CD14-positive monocyte (primary cell): ENCODE data around the gene FLT3LG. TPM values are rescaled to one million over a fixed set of nuclear protein-coding genes. Genes with fewer than 3 reads are reported as not detected.

Source experiments
- DNase-seq, 3 donors: peaks; one replicate each; pipeline ENCODE4 v3.0.0-alpha.2; 2011 to 2022
- H2AFZ ChIP-seq: 2 replicates; pipeline ENCODE4 v1.6.0; 2012; ENCODE audit warnings: mild to moderate bottlenecking, low read depth, low read length, inconsistent platforms; ENCODE audit not compliant: insufficient read depth, poor library complexity, severe bottlenecking
- H3K27ac ChIP-seq, 2 donors: 1 replicate in 1 of 2; 2 replicates in 1 of 2; pipeline ENCODE4 v1.5.1; 2012 to 2013; ENCODE audit warnings: low read length in 2 of 2, control low read depth in 1 of 2, inconsistent platforms in 1 of 2, low read depth in 1 of 2, mild to moderate bottlenecking in 1 of 2
- H3K27me3 ChIP-seq, 2 donors: one replicate each; pipeline versions ENCODE4 v1.6.0 to v1.6.1; 2011 to 2013; ENCODE audit warnings: low read length in 2 of 2; ENCODE audit not compliant: control insufficient read depth in 2 of 2, insufficient read depth in 2 of 2
- H3K36me3 ChIP-seq, 2 donors: replicated peaks in 1 of 2; 1 replicate in 1 of 2; 2 replicates in 1 of 2; pipeline versions ENCODE4 v1.5.1 to v1.6.1; 2012 to 2013; ENCODE audit warnings: low read length in 2 of 2, control low read depth in 1 of 2, inconsistent platforms in 1 of 2, mild to moderate bottlenecking in 1 of 2; ENCODE audit not compliant: insufficient read depth in 2 of 2, control insufficient read depth in 1 of 2
- H3K4me1 ChIP-seq, 2 donors: 1 replicate in 1 of 2; 2 replicates in 1 of 2; pipeline versions ENCODE4 v1.5.1 to v1.6.1; 2012 to 2013; ENCODE audit warnings: low read length in 2 of 2, control low read depth in 1 of 2, inconsistent platforms in 1 of 2, mild to moderate bottlenecking in 1 of 2, moderate library complexity in 1 of 2; ENCODE audit not compliant: insufficient read depth in 2 of 2, control insufficient read depth in 1 of 2
- H3K4me2 ChIP-seq: replicated peaks from 2 replicates; pipeline ENCODE3; 2012; ENCODE audit warnings: low read length, moderate library complexity, mild to moderate bottlenecking; ENCODE audit not compliant: poor library complexity, severe bottlenecking; ENCODE audit errors: extremely low read depth
- H3K4me3 ChIP-seq, 3 experiments: fragments of 200-600 bp in 1 of 3; sonication (generic) in 1 of 3; replicated peaks in 1 of 3; 1 replicate in 2 of 3; 2 replicates in 1 of 3; pipeline ENCODE4 v1.5.1; 2011 to 2013; ENCODE audit warnings: low read length in 3 of 3, mild to moderate bottlenecking in 3 of 3, control low read depth in 2 of 3, low read depth in 2 of 3, inconsistent platforms in 1 of 3, moderate library complexity in 1 of 3
- H3K79me2 ChIP-seq: 2 replicates; pipeline ENCODE4 v1.6.0; 2012; ENCODE audit warnings: mild to moderate bottlenecking, control low read depth, inconsistent platforms, low read length, moderate library complexity; ENCODE audit not compliant: insufficient read depth
- H3K9ac ChIP-seq: 2 replicates; pipeline ENCODE4 v1.6.0; 2017; ENCODE audit warnings: low read length, mild to moderate bottlenecking; ENCODE audit not compliant: insufficient read depth, poor library complexity, severe bottlenecking
- H3K9me3 ChIP-seq, 2 donors: replicated peaks in 1 of 2; 1 replicate in 1 of 2; 2 replicates in 1 of 2; pipeline versions ENCODE4 v1.5.1 to v1.6.1; 2012 to 2013; ENCODE audit warnings: low read length in 2 of 2, control low read depth in 1 of 2; ENCODE audit not compliant: control insufficient read depth in 1 of 2, insufficient read depth in 1 of 2
- H4K20me1 ChIP-seq: 2 replicates; pipeline ENCODE4 v1.6.0; 2012; ENCODE audit warnings: mild to moderate bottlenecking, low read length, control low read depth, moderate library complexity; ENCODE audit not compliant: insufficient read depth
- H3K27ac Mint-ChIP-seq, 7 donors: one replicate each; pipeline ENCODE4 v1.8.0; 2020; ENCODE audit warnings: mild to moderate bottlenecking in 7 of 7, mixed read lengths in 7 of 7, moderate library complexity in 6 of 7, inconsistent platforms in 2 of 7
- H3K27me3 Mint-ChIP-seq, 3 donors: one replicate each; pipeline ENCODE4 v1.8.0; 2021 to 2022; ENCODE audit warnings: low read depth in 3 of 3, mild to moderate bottlenecking in 3 of 3, mixed read lengths in 3 of 3, moderate library complexity in 3 of 3, inconsistent platforms in 1 of 3
- H3K36me3 Mint-ChIP-seq, 2 donors: one replicate each; pipeline ENCODE4 v1.8.0; 2020; ENCODE audit warnings: mixed read lengths in 2 of 2, inconsistent platforms in 1 of 2, mild to moderate bottlenecking in 1 of 2
- H3K4me1 Mint-ChIP-seq: one replicate; pipeline ENCODE4 v1.8.0; 2020; ENCODE audit warnings: mild to moderate bottlenecking, mixed read lengths
- H3K4me3 Mint-ChIP-seq, 2 donors: one replicate each; pipeline ENCODE4 v1.8.0; 2020; ENCODE audit warnings: mild to moderate bottlenecking in 2 of 2, mixed read lengths in 2 of 2, moderate library complexity in 1 of 2
- H3K9me3 Mint-ChIP-seq, 7 donors: one replicate each; pipeline ENCODE4 v1.8.0; 2020 to 2022; ENCODE audit warnings: mixed read lengths in 7 of 7, mild to moderate bottlenecking in 6 of 7, moderate library complexity in 6 of 7, inconsistent platforms in 2 of 7
- WGBS: methylation state at CpG from one replicate; pipeline ENCODE4 v1.1.5; 2013; ENCODE audit warnings: missing lambda C conversion rate; ENCODE audit not compliant: insufficient coverage; 5-methylcytosine and 5-hydroxymethylcytosine counted together
- intact Hi-C, 2 donors: fragments of 100-400 bp; cut with micrococcal nuclease; formaldehyde crosslinking; loops; one replicate each; pipeline versions ENCODE4 v1.15.0 to v1.15.1; 2023
- polyA plus RNA-seq, 3 donors: library from polyadenylated mRNA; depleted of rRNA in 1 of 3; unstranded in 2 of 3; stranded (reverse) in 1 of 3; fragments of 300-500 nt in 2 of 3; fragments of >200 nt in 1 of 3; fragmentation: Illumina TruSeq in 2 of 3; gene quantifications; 1 replicate in 2 of 3; 2 replicates in 1 of 3; pipeline ENCODE4 v1.2.3, GENCODE V29; 2012 to 2021
- TF ChIP-seq, protein P1 (sequence below): fragments of 200-600 bp; IDR thresholded peaks from one replicate; pipeline ENCODE4 v1.8.0; 2022; ENCODE audit warnings: antibody characterized with exemption, mild to moderate bottlenecking

Gene FLT3LG
- polyA plus RNA-seq, 3 donors = 5.0 to 13.8 (median 6.9) TPM

- Mint-ChIP-seq H3K9me3 (no peaks in the 10 kb centered on the region), H3K27me3 (peaks cover 0 to 2% (median 0%) of the 10 kb centered on the region in 3 donors), H3K27ac (no peak overlapping the region), H3K4me3 (no peak overlapping the region), H3K4me1 (no peaks in the 10 kb centered on the region), H3K36me3 (peaks cover 31 to 66% of the 10 kb centered on the region in 2 donors)
- H3K79me2 ChIP-seq = no peaks in the 10 kb centered on the region
- H3K9ac ChIP-seq = no peak overlapping the region
- H3K4me3 ChIP-seq = no peak overlapping the region
- TF ChIP-seq, protein P1, sequence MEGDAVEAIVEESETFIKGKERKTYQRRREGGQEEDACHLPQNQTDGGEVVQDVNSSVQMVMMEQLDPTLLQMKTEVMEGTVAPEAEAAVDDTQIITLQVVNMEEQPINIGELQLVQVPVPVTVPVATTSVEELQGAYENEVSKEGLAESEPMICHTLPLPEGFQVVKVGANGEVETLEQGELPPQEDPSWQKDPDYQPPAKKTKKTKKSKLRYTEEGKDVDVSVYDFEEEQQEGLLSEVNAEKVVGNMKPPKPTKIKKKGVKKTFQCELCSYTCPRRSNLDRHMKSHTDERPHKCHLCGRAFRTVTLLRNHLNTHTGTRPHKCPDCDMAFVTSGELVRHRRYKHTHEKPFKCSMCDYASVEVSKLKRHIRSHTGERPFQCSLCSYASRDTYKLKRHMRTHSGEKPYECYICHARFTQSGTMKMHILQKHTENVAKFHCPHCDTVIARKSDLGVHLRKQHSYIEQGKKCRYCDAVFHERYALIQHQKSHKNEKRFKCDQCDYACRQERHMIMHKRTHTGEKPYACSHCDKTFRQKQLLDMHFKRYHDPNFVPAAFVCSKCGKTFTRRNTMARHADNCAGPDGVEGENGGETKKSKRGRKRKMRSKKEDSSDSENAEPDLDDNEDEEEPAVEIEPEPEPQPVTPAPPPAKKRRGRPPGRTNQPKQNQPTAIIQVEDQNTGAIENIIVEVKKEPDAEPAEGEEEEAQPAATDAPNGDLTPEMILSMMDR = no peak
- H3K27me3 ChIP-seq = no peaks in the 10 kb centered on the region
- DNase-seq = no peak
- no peak overlapping the region for H3K27ac ChIP-seq
- H3K9me3 ChIP-seq = no peaks in the 10 kb centered on the region
- WGBS = 97% methylated on average over 23 of the region's 37 CpGs
- H2AFZ ChIP-seq = no peak overlapping the region
- H4K20me1 ChIP-seq = peaks cover 4% of the 10 kb centered on the region
- H3K4me2 ChIP-seq = no peak overlapping the region
- intact Hi-C loops = no loop called here
- H3K4me1 ChIP-seq = no peaks in the 10 kb centered on the region
- peaks cover 47 to 49% of the 10 kb centered on the region in 2 donors for H3K36me3 ChIP-seq
These were observed 12.4 kb upstream of the FLT3LG start for GRCh38 chr19:49461656-49462055.

DNA sequence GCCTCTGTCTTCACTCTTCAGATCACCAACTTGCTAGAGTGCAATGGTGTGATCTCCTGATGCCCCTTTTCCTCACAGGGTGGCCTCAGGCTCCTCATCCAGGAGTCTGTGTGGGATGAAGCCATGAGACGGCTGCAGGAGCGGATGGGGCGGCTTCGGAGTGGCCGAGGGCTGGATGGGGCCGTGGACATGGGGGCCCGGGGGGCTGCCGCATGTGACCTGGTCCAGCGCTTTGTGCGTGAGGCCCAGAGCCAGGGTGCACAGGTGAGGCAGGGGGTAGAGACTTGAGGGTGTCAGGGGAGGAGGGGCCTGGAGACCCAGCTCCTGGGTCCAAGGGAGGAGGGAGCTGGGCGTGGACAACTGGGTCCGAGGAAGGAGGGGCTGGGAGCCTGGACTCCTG is 11.5 kb upstream of the FLT3LG start:
- H3K4me1 ChIP-seq = no peaks in the 10 kb centered on the region
- no peak overlapping the region for H3K4me2 ChIP-seq
- 98% methylated on average over 10 of the region's 12 CpGs for WGBS
- no peak for DNase-seq
- no peaks in the 10 kb centered on the region for H3K9me3 Mint-ChIP-seq
- H3K36me3 Mint-ChIP-seq = peaks cover 31 to 66% of the 10 kb centered on the region in 2 donors
- H3K4me3 ChIP-seq = no peak overlapping the region
- H3K27me3 Mint-ChIP-seq = no peaks in the 10 kb centered on the region
- H4K20me1 ChIP-seq = peaks cover 4% of the 10 kb centered on the region
- no peaks in the 10 kb centered on the region for H3K4me1 Mint-ChIP-seq
- H3K9me3 ChIP-seq = no peaks in the 10 kb centered on the region
- H2AFZ ChIP-seq = no peak overlapping the region
- intact Hi-C loops = no loop called here
- H3K36me3 ChIP-seq = peaks cover 47 to 51% of the 10 kb centered on the region in 2 donors
- TF ChIP-seq, protein P1 = no peak
- no peak overlapping the region for H3K4me3 Mint-ChIP-seq
- no peaks in the 10 kb centered on the region for H3K79me2 ChIP-seq
- H3K27ac Mint-ChIP-seq = no peak overlapping the region
- no peaks in the 10 kb centered on the region for H3K27me3 ChIP-seq
- H3K9ac ChIP-seq = no peak overlapping the region
- H3K27ac ChIP-seq = no peak overlapping the region
